GM08714 (cell line): Measurements from ENCODE around the gene PACRG.

ENCODE experiments used
- H3K4me3 ChIP-seq: fragments of 200-500 bp; sonication (Bioruptor generic); 2 replicates; pipeline ENCODE4 v1.5.1; 2014; ENCODE audit warnings: mild to moderate bottlenecking, low read length, inconsistent platforms
- ZNF274 ChIP-seq: IDR thresholded peaks from 2 replicates; pipeline ENCODE4 v1.6.1; 2012; ENCODE audit warnings: mild to moderate bottlenecking, low read depth, low read length

Gene PACRG

DNA sequence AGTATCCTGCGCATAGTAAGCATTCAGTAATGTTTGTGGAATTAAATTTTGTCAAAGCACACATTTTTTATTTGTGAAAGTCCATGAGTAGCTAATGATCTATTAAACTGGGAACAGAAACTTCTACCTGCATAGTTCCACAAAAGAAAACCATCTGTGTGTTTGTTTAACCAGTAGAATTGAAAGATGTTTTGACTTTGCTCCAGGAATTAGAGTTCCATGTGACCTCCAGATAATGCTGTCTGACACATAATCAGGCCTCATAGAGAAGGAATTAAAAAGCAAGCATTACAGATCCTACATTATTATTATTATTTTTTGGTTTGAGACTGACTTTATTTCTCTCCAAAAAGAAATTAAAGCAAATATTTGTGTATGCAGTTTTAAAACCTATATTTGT lies 126.5 kb downstream of the PACRG start:
- H3K4me3 ChIP-seq = no peak overlapping the region
- TF ChIP-seq ZNF274 = no peak

DNA sequence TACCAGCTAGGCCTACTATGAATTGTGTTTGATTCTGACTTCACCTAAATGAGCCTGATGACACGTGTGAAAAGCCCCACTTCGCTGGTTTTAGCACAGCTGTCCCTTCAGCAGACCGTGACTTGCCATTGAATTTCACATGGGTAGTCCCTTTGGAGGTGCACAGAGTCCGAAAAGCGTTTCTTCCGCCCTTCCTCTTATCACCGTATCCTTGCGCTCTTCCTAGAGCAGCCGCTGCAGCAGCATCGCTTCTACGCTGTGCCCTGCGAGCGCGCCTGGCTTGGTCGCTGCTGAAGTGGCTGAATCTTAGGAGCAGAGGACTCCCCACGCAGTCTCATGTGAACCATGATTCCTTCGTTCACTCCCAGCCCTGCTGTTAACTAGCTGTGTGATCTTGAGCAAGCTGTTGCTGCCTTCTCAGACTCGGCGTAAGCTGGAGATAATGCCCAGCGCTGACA lies 127.0 kb downstream of the PACRG start:
- TF ChIP-seq ZNF274 = no peak
- no peak overlapping the region for H3K4me3 ChIP-seq

- TF ChIP-seq ZNF274 = no peak
- H3K4me3 ChIP-seq = no peak overlapping the region
Measured at GRCh38 chr6:162856885-162857284, 129.1 kb downstream of the PACRG start.

DNA sequence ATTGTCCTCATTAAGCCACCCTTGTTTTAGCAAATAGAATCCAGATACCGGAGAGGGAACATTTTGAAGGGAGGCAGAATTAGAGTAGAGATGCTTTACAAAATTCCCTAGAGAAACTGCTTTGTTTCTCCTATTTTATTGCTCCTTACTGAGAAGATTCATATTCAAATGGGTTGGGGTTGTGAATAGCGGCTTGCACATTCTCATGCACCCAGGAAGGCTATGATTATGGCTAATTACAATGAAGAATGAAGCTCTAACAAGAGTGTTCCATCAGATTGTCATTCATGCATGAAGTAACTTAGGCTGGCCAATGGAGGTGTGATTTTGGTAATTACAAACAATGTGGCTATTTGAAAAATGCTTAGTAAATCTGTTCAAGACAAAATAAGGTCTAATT lies 129.6 kb downstream of the PACRG start:
- H3K4me3 ChIP-seq = no peak overlapping the region
- no peak for TF ChIP-seq ZNF274

DNA sequence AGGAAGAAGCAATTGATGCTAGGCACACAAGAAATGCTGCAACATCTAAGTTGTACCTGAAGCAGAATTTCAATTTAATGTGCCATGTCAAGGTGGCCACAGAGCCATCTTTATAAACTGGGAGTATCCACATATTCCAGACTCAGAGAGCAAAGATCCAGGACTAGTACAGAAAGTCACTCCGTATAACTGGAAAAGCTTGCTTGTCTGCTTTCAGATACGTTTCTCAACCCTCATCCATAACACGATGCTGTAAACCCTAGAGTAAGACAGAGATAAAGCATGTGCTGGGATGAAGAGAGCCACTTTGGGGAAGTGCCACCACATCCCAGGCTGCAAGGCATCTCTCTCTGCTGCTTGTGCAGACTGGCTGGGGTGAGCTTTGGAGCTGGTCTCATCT lies 134.7 kb downstream of the PACRG start:
- no peak overlapping the region for H3K4me3 ChIP-seq
- TF ChIP-seq ZNF274 = no peak

DNA sequence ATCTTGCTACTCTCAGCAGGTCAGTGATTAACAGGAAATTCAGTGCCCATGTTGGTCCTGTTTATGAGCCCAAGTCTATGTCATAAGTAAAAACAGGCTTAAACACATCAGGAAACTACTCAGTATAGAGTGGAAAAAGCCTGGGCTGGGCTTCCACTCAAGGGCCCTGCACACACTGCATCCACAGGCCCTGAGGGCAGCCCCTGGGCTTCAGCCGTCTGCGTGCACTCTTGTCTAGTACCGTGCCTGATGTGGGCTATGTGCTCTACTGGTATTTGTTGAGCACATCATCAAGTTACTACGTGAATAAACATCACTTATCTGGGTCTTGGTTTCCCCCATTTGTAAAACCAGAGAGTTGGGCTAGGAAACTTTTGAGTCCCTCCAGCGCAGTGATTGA lies 135.2 kb downstream of the PACRG start:
- H3K4me3 ChIP-seq = no peak overlapping the region
- no peak for TF ChIP-seq ZNF274

DNA sequence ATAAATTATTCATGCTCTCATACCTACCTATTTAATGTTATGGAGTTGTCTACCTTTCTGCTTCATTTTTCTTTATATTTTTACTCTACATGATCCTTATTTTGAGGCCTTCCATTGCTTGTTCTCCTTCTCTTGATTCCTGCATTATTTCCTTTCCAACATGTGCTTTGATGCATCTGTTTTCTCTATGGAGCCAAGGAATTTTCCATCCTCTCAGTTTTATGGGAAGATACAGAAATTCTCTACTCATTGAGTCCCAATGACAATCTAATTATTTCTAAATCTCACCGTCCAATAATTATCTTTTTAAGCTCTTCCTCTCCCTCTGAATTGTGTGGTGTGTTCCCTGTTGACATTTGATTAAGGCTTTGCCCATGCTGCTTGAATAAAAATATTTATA lies 136.0 kb downstream of the PACRG start:
- TF ChIP-seq ZNF274 = no peak
- H3K4me3 ChIP-seq = no peak overlapping the region

DNA sequence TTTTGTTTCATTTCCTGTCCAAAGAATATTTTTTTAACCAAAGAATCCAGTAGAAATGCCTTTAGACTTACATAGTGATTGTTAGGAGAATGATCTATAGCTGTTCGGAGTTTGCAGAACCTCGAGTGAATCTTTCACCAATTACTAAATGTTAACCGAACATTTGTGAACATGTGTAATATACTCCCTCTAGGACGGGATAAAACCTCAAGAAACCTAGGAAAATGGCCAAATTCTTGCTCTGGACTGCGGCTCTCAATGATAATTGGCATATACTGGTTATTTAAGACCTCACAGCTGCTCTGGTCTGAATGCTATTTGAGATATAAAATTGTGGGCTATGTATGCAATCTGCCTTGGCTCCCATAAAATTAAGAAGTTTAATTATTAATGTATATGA lies 137.1 kb downstream of the PACRG start:
- TF ChIP-seq ZNF274 = no peak
- no peak overlapping the region for H3K4me3 ChIP-seq

GRCh38 chr6:162866656-162867055 lies 138.9 kb downstream of the PACRG start:
- no peak for TF ChIP-seq ZNF274
- no peak overlapping the region for H3K4me3 ChIP-seq

GRCh38 chr6:162868397-162868796 lies 140.6 kb downstream of the PACRG start:
- TF ChIP-seq ZNF274 = no peak
- H3K4me3 ChIP-seq = no peak overlapping the region

DNA sequence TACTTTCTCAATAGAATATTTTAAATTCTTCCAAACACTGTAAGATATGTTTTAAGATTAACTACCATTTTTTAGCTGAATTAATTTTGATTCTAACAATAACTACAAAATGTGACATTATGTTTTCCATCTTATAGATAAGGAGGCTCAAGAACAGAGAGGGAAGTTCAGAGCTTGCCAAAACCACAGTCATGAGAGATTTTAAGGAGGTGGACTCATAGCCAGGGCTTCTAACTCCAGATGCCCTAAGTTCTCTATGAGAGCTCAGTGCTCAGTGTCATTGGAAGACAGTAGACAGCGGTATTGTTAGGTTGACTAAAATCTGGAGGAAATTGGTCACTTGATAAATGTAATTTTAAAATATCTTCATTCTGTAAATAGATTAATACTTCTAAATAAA lies 144.2 kb downstream of the PACRG start:
- TF ChIP-seq ZNF274 = no peak

DNA sequence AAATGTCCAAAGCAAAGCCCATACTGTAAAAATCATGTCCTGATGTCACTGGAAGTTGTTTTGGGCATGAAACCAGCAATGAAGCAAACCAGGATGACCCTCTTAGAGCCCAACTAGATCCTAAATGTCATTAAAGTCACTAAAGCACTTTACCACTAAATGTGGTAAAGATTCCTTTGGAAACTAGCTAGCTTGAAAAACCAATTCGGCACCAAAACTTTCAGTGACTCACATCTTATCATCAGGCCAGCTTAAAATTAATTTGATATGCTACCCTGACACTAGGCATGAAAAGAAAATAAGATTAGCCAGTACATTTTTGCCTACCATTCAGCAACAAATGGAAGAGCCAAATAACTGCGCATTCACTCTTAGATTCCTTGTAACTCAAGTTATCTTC lies 145.8 kb downstream of the PACRG start:
- no peak for TF ChIP-seq ZNF274
- H3K4me3 ChIP-seq = no peak overlapping the region

More for the DNA sequence above, 144.2 kb downstream of the PACRG start:
- no peak overlapping the region for H3K4me3 ChIP-seq

- TF ChIP-seq ZNF274 = no peak
- no peak overlapping the region for H3K4me3 ChIP-seq
Measured at GRCh38 chr6:162875070-162875469, 147.3 kb downstream of the PACRG start.

DNA sequence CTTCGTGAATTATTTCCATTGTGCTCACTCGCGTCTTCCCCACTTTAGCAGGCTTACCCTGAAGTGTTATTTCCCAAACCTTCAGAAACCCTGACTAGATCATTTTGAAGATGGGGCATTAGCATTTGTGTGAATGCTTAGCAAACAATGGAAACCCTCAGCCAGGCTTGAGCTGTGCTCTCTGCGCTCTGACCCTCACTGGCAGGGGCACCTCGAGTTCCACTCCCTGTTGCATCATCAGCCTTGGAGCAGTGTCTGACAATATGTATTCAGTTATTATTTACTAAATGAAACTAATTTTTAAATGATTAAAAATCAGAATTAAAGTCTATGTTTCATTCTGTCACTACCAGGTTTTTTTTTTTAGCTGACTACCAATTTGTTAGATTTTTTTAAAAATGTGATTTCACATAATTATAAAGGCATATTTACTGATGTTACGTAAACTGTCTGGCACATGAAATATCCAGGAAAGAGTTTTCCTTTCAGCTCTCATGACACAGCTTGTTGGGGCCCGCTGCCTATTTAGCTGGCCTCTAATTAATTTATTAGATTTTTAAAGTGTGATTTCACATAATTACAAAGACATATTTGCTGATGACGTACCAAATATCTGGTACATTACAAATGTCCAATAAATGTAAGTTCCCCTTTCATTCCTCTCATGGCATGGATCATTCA lies 155.2 kb downstream of the PACRG start:
- no peak overlapping the region for H3K4me3 ChIP-seq
- TF ChIP-seq ZNF274 = no peak

DNA sequence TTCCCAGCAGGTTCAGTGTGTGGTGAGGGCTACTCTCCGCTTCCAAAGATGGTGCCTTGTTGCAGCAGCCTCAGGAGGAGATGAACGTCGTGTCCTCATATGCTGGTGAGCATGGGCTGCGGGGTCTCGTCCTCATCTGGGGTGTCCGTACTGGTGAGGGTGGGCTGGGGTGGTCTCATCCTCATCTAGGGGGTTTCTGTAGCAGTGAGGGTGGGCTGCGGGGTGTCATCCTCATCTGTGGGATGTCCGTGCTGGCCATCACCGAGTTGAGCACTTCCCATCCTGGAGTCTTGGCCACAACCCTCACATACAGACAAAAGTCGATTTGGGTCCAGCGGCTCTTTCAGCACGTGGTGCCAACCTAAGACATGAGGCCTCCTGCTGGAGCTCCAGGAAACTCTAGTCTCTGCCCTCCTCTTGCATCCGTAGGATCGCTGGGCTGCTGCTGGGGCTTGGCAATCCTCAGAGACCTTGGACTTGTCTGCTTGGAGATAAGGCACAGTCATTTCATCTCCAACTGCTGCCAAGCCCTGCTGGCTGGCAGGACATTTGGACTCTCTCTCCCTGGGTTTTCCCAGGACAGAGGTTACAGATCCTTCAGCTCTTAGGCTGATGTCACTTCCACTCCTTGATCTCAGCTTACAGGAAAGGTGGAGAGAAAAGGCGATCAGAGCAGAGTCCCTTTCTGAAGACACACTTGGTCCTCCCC lies 160.4 kb downstream of the PACRG start:
- H3K4me3 ChIP-seq = no peak overlapping the region
- no peak for TF ChIP-seq ZNF274
